Measurements from ENCODE around the gene ANKUB1. TPM values are rescaled to one million over a fixed set of nuclear protein-coding genes. Genes with fewer than 3 reads are reported as not detected.

The ANKUB1 gene
- total and polyA plus RNA-seq, 4 donors, result 0.19 TPM; not detected in 3

- Histone ChIP-seq H3K4me3 (ENCODE audit: low read depth in 1 of 3, low read length in 3 of 3) (no peak overlapping the region), H3K27ac (ENCODE audit: low read depth in 1 of 2, low read length in 2 of 2) (no peak overlapping the region), H3K9me3 (ENCODE audit: control insufficient read depth in 4 of 4, low read length in 3 of 4) (no peaks in the 10 kb centered on the region), H3K4me1 (ENCODE audit: control insufficient read depth in 4 of 4, insufficient read depth in 4 of 4, low read length in 3 of 4) (peaks cover 0 to 3% (median 2%) of the 10 kb centered on the region in 4 donors), H3K9ac (ENCODE audit: low read depth in 1 of 2, low read length in 2 of 2) (no peak overlapping the region), H3K27me3 (ENCODE audit: control insufficient read depth in 4 of 4, insufficient read depth in 4 of 4, low read length in 3 of 4) (no peaks in the 10 kb centered on the region), H3K36me3 (ENCODE audit: control insufficient read depth in 4 of 4, insufficient read depth in 3 of 4, low read depth in 1 of 4, low read length in 3 of 4) (no peaks in the 10 kb centered on the region)
- 89% methylated on average over 38 of the region's 38 CpGs for WGBS
- TF ChIP-seq HNF4A (conservative IDR thresholded peaks at IDR 0.05) (no peak), RAD21 (IDR thresholded peaks at IDR 0.05) (no peak), HNF4G (IDR thresholded peaks at IDR 0.05) (no peak), NR2F2 (IDR thresholded peaks at IDR 0.05) (no peak), EGR1 (IDR thresholded peaks at IDR 0.05; ENCODE audit: low read depth in 2 of 2) (no peak), FOXA2 (IDR thresholded peaks at IDR 0.05) (no peak), YY1 (IDR thresholded peaks at IDR 0.05) (no peak), JUND (IDR thresholded peaks at IDR 0.05) (no peak)
- TF ChIP-seq, protein P1, sequence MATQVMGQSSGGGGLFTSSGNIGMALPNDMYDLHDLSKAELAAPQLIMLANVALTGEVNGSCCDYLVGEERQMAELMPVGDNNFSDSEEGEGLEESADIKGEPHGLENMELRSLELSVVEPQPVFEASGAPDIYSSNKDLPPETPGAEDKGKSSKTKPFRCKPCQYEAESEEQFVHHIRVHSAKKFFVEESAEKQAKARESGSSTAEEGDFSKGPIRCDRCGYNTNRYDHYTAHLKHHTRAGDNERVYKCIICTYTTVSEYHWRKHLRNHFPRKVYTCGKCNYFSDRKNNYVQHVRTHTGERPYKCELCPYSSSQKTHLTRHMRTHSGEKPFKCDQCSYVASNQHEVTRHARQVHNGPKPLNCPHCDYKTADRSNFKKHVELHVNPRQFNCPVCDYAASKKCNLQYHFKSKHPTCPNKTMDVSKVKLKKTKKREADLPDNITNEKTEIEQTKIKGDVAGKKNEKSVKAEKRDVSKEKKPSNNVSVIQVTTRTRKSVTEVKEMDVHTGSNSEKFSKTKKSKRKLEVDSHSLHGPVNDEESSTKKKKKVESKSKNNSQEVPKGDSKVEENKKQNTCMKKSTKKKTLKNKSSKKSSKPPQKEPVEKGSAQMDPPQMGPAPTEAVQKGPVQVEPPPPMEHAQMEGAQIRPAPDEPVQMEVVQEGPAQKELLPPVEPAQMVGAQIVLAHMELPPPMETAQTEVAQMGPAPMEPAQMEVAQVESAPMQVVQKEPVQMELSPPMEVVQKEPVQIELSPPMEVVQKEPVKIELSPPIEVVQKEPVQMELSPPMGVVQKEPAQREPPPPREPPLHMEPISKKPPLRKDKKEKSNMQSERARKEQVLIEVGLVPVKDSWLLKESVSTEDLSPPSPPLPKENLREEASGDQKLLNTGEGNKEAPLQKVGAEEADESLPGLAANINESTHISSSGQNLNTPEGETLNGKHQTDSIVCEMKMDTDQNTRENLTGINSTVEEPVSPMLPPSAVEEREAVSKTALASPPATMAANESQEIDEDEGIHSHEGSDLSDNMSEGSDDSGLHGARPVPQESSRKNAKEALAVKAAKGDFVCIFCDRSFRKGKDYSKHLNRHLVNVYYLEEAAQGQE (IDR thresholded peaks at IDR 0.05), result no peak
- TF ChIP-seq, protein P2, sequence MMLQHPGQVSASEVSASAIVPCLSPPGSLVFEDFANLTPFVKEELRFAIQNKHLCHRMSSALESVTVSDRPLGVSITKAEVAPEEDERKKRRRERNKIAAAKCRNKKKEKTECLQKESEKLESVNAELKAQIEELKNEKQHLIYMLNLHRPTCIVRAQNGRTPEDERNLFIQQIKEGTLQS (IDR thresholded peaks at IDR 0.05), result no peak
- DNase-seq (ENCODE audit: low spot score), result no peak
Measured at GRCh38 chr3:149713730-149714654, 78.4 kb downstream of the ANKUB1 start.

Small RNA genes within 50 kb of the gene (small RNA-seq; reads per million reads assigned to genes)
- gene RNU6-507P, result not detected

Other genes with a start within 250 kb of the ANKUB1 start
- gene WWTR1, start 134.5 kb downstream of the ANKUB1 start, total RNA-seq, result 10 to 100 TPM in 1 of 2 donors, 1 to 10 TPM in 1; 4.5 to 11.8 TPM
- 1 to 10 TPM; 8.9 to 9.2 TPM for gene WWTR1, start 134.5 kb downstream of the ANKUB1 start, polyA plus RNA-seq
- gene COMMD2, start 40.1 kb downstream of the ANKUB1 start, total RNA-seq, result 10 to 100 TPM; 10.7 to 11.8 TPM
- gene COMMD2, start 40.1 kb downstream of the ANKUB1 start, polyA plus RNA-seq, result 10 to 100 TPM in 1 of 2 donors, 1 to 10 TPM in 1; 5.8 to 15.4 TPM
- gene RNF13, start 20.7 kb upstream of the ANKUB1 start, total RNA-seq, result 10 to 100 TPM; 54.6 to 65.2 TPM
- gene RNF13, start 20.7 kb upstream of the ANKUB1 start, polyA plus RNA-seq, result 10 to 100 TPM; 31.3 to 70.5 TPM
- 10 to 100 TPM in 1 of 2 donors, 1 to 10 TPM in 1; 8.2 to 15.1 TPM for gene PFN2, start 178.3 kb upstream of the ANKUB1 start, total RNA-seq
- 10 to 100 TPM in 1 of 2 donors, 1 to 10 TPM in 1; 8.6 to 11.9 TPM for gene PFN2, start 178.3 kb upstream of the ANKUB1 start, polyA plus RNA-seq

Measured in liver (tissue), 10 donors.